Epithelial cell of proximal tubule (primary cell): ENCODE data around the gene KNSTRN. TPM values are rescaled to one million over a fixed set of nuclear protein-coding genes. Genes with fewer than 3 reads are reported as not detected.

Experiments
- DNase-seq: peaks from one replicate; pipeline ENCODE4 v3.0.0-alpha.2; 2011; ENCODE audit warnings: low read depth
- H3K4me3 ChIP-seq: 2 replicates; pipeline ENCODE4 v1.5.1; 2011; ENCODE audit warnings: low read depth, mild to moderate bottlenecking, low read length
- CTCF ChIP-seq: conservative IDR thresholded peaks from 2 replicates; pipeline ENCODE4 v1.5.1; 2012; ENCODE audit warnings: low read depth, mild to moderate bottlenecking, low read length
- total RNA-seq: library from RNA; depleted of rRNA; stranded (reverse); fragments of >200 nt; gene quantifications from 2 replicates; pipeline ENCODE4 v1.2.3, GENCODE V29; 2015

Gene KNSTRN
- total RNA-seq: 54.7 and 107 TPM in 2 replicates

- peak within 1 kb of the TSS; percentile 80 for H3K4me3 ChIP-seq
- DNase-seq: peak; percentile 57
- TF ChIP-seq CTCF: no peak
These were observed at the start of gene KNSTRN for GRCh38 chr15:40382580-40383456. Gene KNSTRN, plus strand, starts transcription at chr15:40382721. Its CDS starts 115 bp downstream, at chr15:40382836.

- no peak for TF ChIP-seq CTCF
- DNase-seq: no peak
- no peak overlapping the region for H3K4me3 ChIP-seq
These were observed 48.5 kb upstream of the KNSTRN start for GRCh38 chr15:40333922-40334492.

- no peak for TF ChIP-seq CTCF
- DNase-seq: no peak
- no peak overlapping the region for H3K4me3 ChIP-seq
These were observed 48.0 kb upstream of the KNSTRN start for GRCh38 chr15:40334541-40334940.

- H3K4me3 ChIP-seq: no peak overlapping the region
- TF ChIP-seq CTCF: no peak
- DNase-seq: no peak
These were observed 47.4 kb upstream of the KNSTRN start for GRCh38 chr15:40334941-40335795.

GRCh38 chr15:40335938-40336743 lies 46.4 kb upstream of the KNSTRN start:
- no peak for DNase-seq
- no peak for TF ChIP-seq CTCF
- no peak overlapping the region for H3K4me3 ChIP-seq

- no peak for TF ChIP-seq CTCF
- DNase-seq: no peak
These were observed 45.8 kb upstream of the KNSTRN start for GRCh38 chr15:40336744-40337122.

More at GRCh38 chr15:40336744-40337122, 45.8 kb upstream of the KNSTRN start:
- H3K4me3 ChIP-seq: no peak overlapping the region
